ENCODE data around the gene SYNJ2BP.

SYNJ2BP gene

GRCh38 chr14:70391493-70392391 is 25.1 kb downstream of the SYNJ2BP start:
- DNase-seq: no peak

DNA sequence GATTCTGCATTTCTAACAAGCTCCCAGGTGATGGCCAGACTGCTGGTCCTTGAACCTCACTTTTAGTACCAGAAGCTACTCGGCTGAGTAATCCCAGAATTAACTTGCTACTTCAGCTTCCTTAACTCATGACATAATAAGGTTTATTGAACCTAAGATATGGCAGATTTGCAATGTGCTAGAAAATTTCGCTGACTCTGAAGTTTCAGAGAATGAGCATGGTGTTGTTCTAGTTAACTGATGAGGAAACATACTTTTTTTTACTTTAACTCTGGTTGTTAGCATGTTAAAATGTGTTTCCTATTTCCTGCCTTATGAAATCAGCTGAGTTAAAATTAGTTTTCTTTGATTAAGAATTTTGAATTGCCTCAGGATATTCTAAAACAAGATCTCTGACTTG is 34.4 kb downstream of the SYNJ2BP start:
- DNase-seq: no peak

DNA sequence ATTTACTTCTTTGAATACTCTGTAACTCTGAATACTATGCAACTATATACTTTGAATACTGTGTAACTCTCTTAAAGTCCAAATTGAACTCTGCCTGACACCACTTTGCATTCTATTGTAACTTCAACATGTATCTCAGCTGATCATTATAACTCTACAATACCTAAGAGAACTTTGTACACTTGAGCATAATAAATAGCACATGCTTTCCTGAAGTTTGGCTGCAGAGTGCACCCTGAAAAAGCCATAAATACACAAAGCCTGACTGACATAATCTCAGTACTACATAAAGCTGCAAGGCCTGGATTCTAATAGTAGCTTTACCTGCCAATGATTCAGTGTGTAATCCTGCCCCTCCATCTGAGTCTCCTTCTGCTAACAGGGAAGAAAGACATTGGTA is 36.1 kb downstream of the SYNJ2BP start:
- DNase-seq: no peak

DNA sequence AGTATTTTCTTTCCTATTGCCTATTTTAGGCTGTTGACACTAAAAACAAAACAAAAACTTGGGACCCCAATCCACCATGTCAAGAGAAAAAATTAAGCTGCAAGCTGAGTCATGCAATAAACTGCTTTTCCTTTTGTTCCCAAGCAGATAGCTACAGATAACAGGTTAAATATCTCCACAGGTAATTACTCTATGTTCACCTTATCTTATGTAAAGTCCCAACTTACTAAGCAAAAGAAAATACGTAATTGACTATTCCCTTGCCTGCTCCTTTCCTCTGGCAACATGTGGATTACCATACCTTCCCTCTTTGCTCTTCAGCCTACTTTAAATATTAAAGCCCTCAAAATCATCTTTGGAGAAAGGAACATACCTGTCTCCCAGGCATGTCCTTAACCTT is 38.2 kb downstream of the SYNJ2BP start:
- no peak for DNase-seq

All from activated CD4-positive, alpha-beta T cell treated with anti-CD3 and anti-CD28 coated beads for 1 hour (primary cell).